Activated CD4-positive, alpha-beta T cell treated with anti-CD3 and anti-CD28 coated beads for 36 hours (primary cell): ENCODE measurements around the gene CCDC15. TPM values are rescaled to one million over a fixed set of nuclear protein-coding genes. Genes with fewer than 3 reads are reported as not detected.
"Not testable (repeated sequence)": the region's sequence is repeated elsewhere in the genome, so short reads cannot be mapped to it uniquely, and the experiment has no call there.

ENCODE experiments used
- ATAC-seq: fragments of 200-7000 bp; cut with Tn5 transposase; one replicate; pipeline ENCODE4 v1.10.0; 2021; ENCODE audit warnings: mild to moderate bottlenecking, moderate library complexity
- CTCF ChIA-PET: fragments of 350-600 bp; sonication (Branson Sonifier 250); formaldehyde crosslinking; loops from one replicate; lab custom pipeline; 2021; ENCODE audit warnings: antibody characterized with exemption; lab: Charles Lee
- POLR2A ChIA-PET: fragments of 350-600 bp; sonication (Branson Sonifier 250); formaldehyde crosslinking; loops from one replicate; lab custom pipeline; 2021; ENCODE audit warnings: antibody characterized with exemption, inconsistent platforms; lab: Charles Lee
- DNase-seq: peaks from one replicate; pipeline ENCODE4 v3.0.0-alpha.2; 2020
- H3K27ac Mint-ChIP-seq: one replicate; pipeline ENCODE4 v1.8.0; 2021; ENCODE audit warnings: mixed read lengths
- H3K27me3 Mint-ChIP-seq: one replicate; pipeline ENCODE4 v1.8.0; 2021; ENCODE audit warnings: mixed read lengths
- H3K36me3 Mint-ChIP-seq: one replicate; pipeline ENCODE4 v1.8.0; 2021; ENCODE audit warnings: low read depth, mixed read lengths
- H3K4me1 Mint-ChIP-seq: one replicate; pipeline ENCODE4 v1.8.0; 2021; ENCODE audit warnings: mixed read lengths
- H3K4me3 Mint-ChIP-seq: one replicate; pipeline ENCODE4 v1.8.0; 2021; ENCODE audit warnings: mild to moderate bottlenecking, moderate library complexity, mixed read lengths
- H3K9me3 Mint-ChIP-seq: one replicate; pipeline ENCODE4 v1.8.0; 2021; ENCODE audit warnings: low read depth, mixed read lengths
- intact Hi-C, 2 experiments: fragments of 100-400 bp; cut with DNase I in 1 of 2; cut with micrococcal nuclease in 1 of 2; formaldehyde crosslinking; loops; one replicate each; pipeline versions ENCODE4 v1.14.2 to v1.15.1; 2022 to 2024; cut with DNase I, micrococcal nuclease
- total RNA-seq, 2 experiments: library from RNA; stranded (reverse); gene quantifications; one replicate each; pipeline ENCODE4 v1.2.3, GENCODE V29; 2021

CCDC15 gene
- total RNA-seq, 2 experiments from 2014 or later, result 5.6 to 6.7 TPM

GRCh38 chr11:125085301-125086081 is 131.5 kb downstream of the CCDC15 start:
- Mint-ChIP-seq H3K4me1 (no peaks in the 10 kb centered on the region), H3K27me3 (no peaks in the 10 kb centered on the region), H3K27ac (no peak overlapping the region), H3K9me3 (no peaks in the 10 kb centered on the region), H3K4me3 (no peak overlapping the region), H3K36me3 (no peaks in the 10 kb centered on the region)
- CTCF ChIA-PET, result interaction anchor here (0.7 kb wide), 1 partner anchor 130 kb away, joined by 3 read pairs; no protein-coding TSS in a partner anchor
- POLR2A ChIA-PET, result no interaction called here
- intact Hi-C loops, result no loop called here
- no peak for ATAC-seq
- no peak for DNase-seq

- intact Hi-C loops, result no loop called here
- Mint-ChIP-seq H3K4me1 (peaks cover 3% of the 10 kb centered on the region), H3K4me3 (no peak overlapping the region), H3K27ac (no peak overlapping the region), H3K36me3 (no peaks in the 10 kb centered on the region), H3K9me3 (no peaks in the 10 kb centered on the region), H3K27me3 (no peaks in the 10 kb centered on the region)
- POLR2A ChIA-PET, result no interaction called here
- ATAC-seq, result no peak
- no peak for DNase-seq
- CTCF ChIA-PET, result no interaction called here
Observed at GRCh38 chr11:125086633-125087296, 132.8 kb downstream of the CCDC15 start.

GRCh38 chr11:125088123-125088522 is 134.1 kb downstream of the CCDC15 start:
- POLR2A ChIA-PET, result no interaction called here
- H3K36me3 Mint-ChIP-seq, result no peaks in the 10 kb centered on the region
- no peaks in the 10 kb centered on the region for H3K27me3 Mint-ChIP-seq
- H3K4me1 Mint-ChIP-seq, result peaks cover 3% of the 10 kb centered on the region
- ATAC-seq, result no peak
- intact Hi-C loops, result no loop called here
- no peak for DNase-seq
- CTCF ChIA-PET, result no interaction called here
- no peak overlapping the region for H3K4me3 Mint-ChIP-seq
- H3K27ac Mint-ChIP-seq, result no peak overlapping the region
- H3K9me3 Mint-ChIP-seq, result no peaks in the 10 kb centered on the region

- no peak for DNase-seq
- ATAC-seq, result no peak
- intact Hi-C loops, result no loop called here
- Mint-ChIP-seq H3K36me3 (no peaks in the 10 kb centered on the region), H3K9me3 (no peaks in the 10 kb centered on the region), H3K27ac (no peak overlapping the region), H3K4me3 (no peak overlapping the region), H3K27me3 (no peaks in the 10 kb centered on the region), H3K4me1 (peaks cover 3% of the 10 kb centered on the region)
- CTCF ChIA-PET, result no interaction called here
- POLR2A ChIA-PET, result no interaction called here
Observed at GRCh38 chr11:125088576-125089455, 134.8 kb downstream of the CCDC15 start.

- intact Hi-C loops, H3K27me3 Mint-ChIP-seq, H3K36me3 Mint-ChIP-seq, POLR2A ChIA-PET, H3K27ac Mint-ChIP-seq, DNase-seq, H3K4me1 Mint-ChIP-seq, H3K9me3 Mint-ChIP-seq, ATAC-seq, CTCF ChIA-PET, H3K4me3 Mint-ChIP-seq: not testable (repeated sequence)
Observed at GRCh38 chr11:125089481-125089880, 135.5 kb downstream of the CCDC15 start.

- ATAC-seq, H3K27ac Mint-ChIP-seq, POLR2A ChIA-PET, H3K4me1 Mint-ChIP-seq, H3K9me3 Mint-ChIP-seq, DNase-seq, H3K36me3 Mint-ChIP-seq, H3K27me3 Mint-ChIP-seq, H3K4me3 Mint-ChIP-seq: not testable (repeated sequence)
- intact Hi-C loops, result loop anchor here in 1 of 2 experiments (5.0 to 10.0 kb wide), 2 partner anchors 257 to 315 kb away; no protein-coding TSS in a partner anchor
- CTCF ChIA-PET, result interaction anchor here (1.3 to 1.4 kb wide), 2 partner anchors 14 to 54 kb away, joined by 3 to 4 read pairs; no protein-coding TSS in a partner anchor
Observed at GRCh38 chr11:125090151-125090550, 136.1 kb downstream of the CCDC15 start.

- H3K27me3 Mint-ChIP-seq, result no peaks in the 10 kb centered on the region
- intact Hi-C loops, result loop anchor here in 1 of 2 experiments (1.0 to 10.0 kb wide), 3 partner anchors 50 to 314 kb away; no protein-coding TSS in a partner anchor
- no peak overlapping the region for H3K4me3 Mint-ChIP-seq
- H3K27ac Mint-ChIP-seq, result no peak overlapping the region
- peaks cover 3% of the 10 kb centered on the region for H3K4me1 Mint-ChIP-seq
- ChIA-PET POLR2A (no interaction called here), CTCF (interaction anchor here (0.7 to 1.8 kb wide), 6 partner anchors 13 to 264 kb away, joined by 3 to 23 read pairs (median 4); no protein-coding TSS in a partner anchor)
- ATAC-seq (no peak), DNase-seq (no peak)
- H3K36me3 Mint-ChIP-seq, result no peaks in the 10 kb centered on the region
- no peaks in the 10 kb centered on the region for H3K9me3 Mint-ChIP-seq
Observed at GRCh38 chr11:125090816-125091215, 136.8 kb downstream of the CCDC15 start.

Other genes with a start within 250 kb of the CCDC15 start
- 10 to 100 TPM; 13.5 to 18.1 TPM for gene NRGN, start 214.3 kb upstream of the CCDC15 start, total RNA-seq
- gene VSIG2, start 201.9 kb upstream of the CCDC15 start, total RNA-seq, result not detected
- under 1 TPM; 0.39 to 0.53 TPM for gene ESAM, start 191.9 kb upstream of the CCDC15 start, total RNA-seq
- 1 to 10 TPM; 6.9 to 8.6 TPM for gene MSANTD2, start 153.8 kb upstream of the CCDC15 start, total RNA-seq
- gene ROBO3, start 88.8 kb upstream of the CCDC15 start, total RNA-seq, result 10 to 100 TPM; 21.9 to 26.1 TPM
- not detected for gene ROBO4, start 56.3 kb upstream of the CCDC15 start, total RNA-seq
- not detected for gene HEPN1, start 35.0 kb upstream of the CCDC15 start, total RNA-seq
- gene HEPACAM, start 18.2 kb upstream of the CCDC15 start, total RNA-seq, result not detected
- gene SLC37A2, start 109.1 kb downstream of the CCDC15 start, total RNA-seq, result under 1 TPM; 0.41 to 0.76 TPM
- gene TMEM218, start 157.4 kb downstream of the CCDC15 start, total RNA-seq, result 10 to 100 TPM; 11.3 TPM
- not detected for gene PKNOX2, start 210.5 kb downstream of the CCDC15 start, total RNA-seq